Measurements from ENCODE around the gene SOHLH1. TPM values are rescaled to one million over a fixed set of nuclear protein-coding genes. Genes with fewer than 3 reads are reported as not detected.

The SOHLH1 gene
- total RNA-seq, 1 donor from 2014 or later = not detected

DNA sequence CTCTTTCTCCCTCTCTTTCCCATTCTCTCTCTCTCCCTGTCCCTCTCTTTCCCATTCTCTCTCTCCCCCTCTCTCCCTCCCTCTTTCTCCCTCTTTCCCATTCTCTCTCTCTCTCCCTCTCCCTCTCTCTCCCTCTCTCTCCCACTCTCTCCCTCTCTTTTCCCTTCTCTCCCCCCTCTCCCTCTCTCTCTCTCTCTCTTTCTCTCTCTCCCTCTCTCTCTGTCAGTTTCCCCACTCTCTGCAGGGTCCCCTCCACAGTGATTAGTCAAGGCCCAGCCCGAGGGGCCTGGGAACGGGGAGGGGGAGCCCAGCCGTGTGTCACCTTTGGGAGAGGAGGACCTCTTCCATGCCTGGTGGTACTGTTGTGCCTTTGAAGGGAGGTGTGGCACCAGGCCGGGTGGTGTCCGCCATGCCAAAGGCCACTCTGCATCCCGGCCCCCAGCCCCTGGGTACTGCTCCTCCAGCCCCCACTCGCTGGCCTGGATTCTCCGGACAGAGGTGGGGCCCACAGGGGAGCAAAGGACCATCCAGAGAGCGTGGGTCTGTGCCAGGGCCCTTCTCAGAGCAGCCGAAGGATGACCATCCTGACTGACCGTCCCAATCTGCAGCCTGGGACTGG lies 28.1 kb upstream of the SOHLH1 start:
- no peaks in the 10 kb centered on the region for H3K36me3 ChIP-seq
- H3K4me1 ChIP-seq = no peaks in the 10 kb centered on the region
- intact Hi-C loops (cut with DNase I) = no loop called here
- H3K27me3 ChIP-seq = peaks cover 7% of the 10 kb centered on the region
- ATAC-seq (no peak), DNase-seq (no peak)
- TF ChIP-seq CTCF (IDR thresholded peaks at IDR 0.05) = no peak
- H3K27ac ChIP-seq = no peak overlapping the region
- no peaks in the 10 kb centered on the region for H3K9me3 ChIP-seq
- no peak overlapping the region for H3K4me3 ChIP-seq

GRCh38 chr9:135726138-135726853 lies 27.0 kb upstream of the SOHLH1 start:
- no peaks in the 10 kb centered on the region for H3K4me1 ChIP-seq
- H3K9me3 ChIP-seq = no peaks in the 10 kb centered on the region
- no peak for ATAC-seq
- peaks cover 13% of the 10 kb centered on the region for H3K27me3 ChIP-seq
- no peaks in the 10 kb centered on the region for H3K36me3 ChIP-seq
- no peak overlapping the region for H3K27ac ChIP-seq
- TF ChIP-seq CTCF (IDR thresholded peaks at IDR 0.05) = no peak
- no peak for DNase-seq
- H3K4me3 ChIP-seq = no peak overlapping the region
- intact Hi-C loops (cut with DNase I) = no loop called here

- peaks cover 14% of the 10 kb centered on the region for H3K27me3 ChIP-seq
Observed at GRCh38 chr9:135724186-135724787, 25.0 kb upstream of the SOHLH1 start.

GRCh38 chr9:135722365-135722764 lies 23.1 kb upstream of the SOHLH1 start:
- ATAC-seq (no peak), DNase-seq (no peak)
- TF ChIP-seq CTCF (IDR thresholded peaks at IDR 0.05) = no peak
- intact Hi-C loops (cut with DNase I) = no loop called here
- H3K4me3 ChIP-seq = no peak overlapping the region
- H3K4me1 ChIP-seq = no peaks in the 10 kb centered on the region
- no peaks in the 10 kb centered on the region for H3K36me3 ChIP-seq
- H3K27me3 ChIP-seq = peaks cover 24% of the 10 kb centered on the region
- no peak overlapping the region for H3K27ac ChIP-seq
- H3K9me3 ChIP-seq = no peaks in the 10 kb centered on the region

More at GRCh38 chr9:135724186-135724787, 25.0 kb upstream of the SOHLH1 start:
- DNase-seq (no peak), ATAC-seq (no peak)
- Histone ChIP-seq H3K9me3 (no peaks in the 10 kb centered on the region), H3K27ac (no peak overlapping the region), H3K36me3 (no peaks in the 10 kb centered on the region), H3K4me3 (no peak overlapping the region), H3K4me1 (no peaks in the 10 kb centered on the region)
- no peak for TF ChIP-seq CTCF (IDR thresholded peaks at IDR 0.05)
- intact Hi-C loops (cut with DNase I) = no loop called here

- no peaks in the 10 kb centered on the region for H3K9me3 ChIP-seq
- intact Hi-C loops (cut with DNase I) = no loop called here
- ATAC-seq = no peak
- H3K4me1 ChIP-seq = no peaks in the 10 kb centered on the region
- no peak overlapping the region for H3K27ac ChIP-seq
- H3K4me3 ChIP-seq = no peak overlapping the region
- no peaks in the 10 kb centered on the region for H3K36me3 ChIP-seq
- no peak for DNase-seq
- H3K27me3 ChIP-seq = peaks cover 41% of the 10 kb centered on the region
- TF ChIP-seq CTCF (IDR thresholded peaks at IDR 0.05) = no peak
Observed at GRCh38 chr9:135719472-135719871, 20.2 kb upstream of the SOHLH1 start.

All from upper lobe of right lung (tissue), 1 donor.